CD4-positive, CD25-positive, alpha-beta regulatory T cell (primary cell): ENCODE results near the gene DAPL1. TPM values are rescaled to one million over a fixed set of nuclear protein-coding genes. Genes with fewer than 3 reads are reported as not detected.

ENCODE experiments used
- ATAC-seq, 2 donors: fragments of 150-1000 bp; cut with Tn5 transposase; one replicate each; pipeline ENCODE4 v1.10.0; 2021; ENCODE audit warnings: low read depth in 2 of 2, moderate number of reproducible peaks in 2 of 2, moderate library complexity in 1 of 2
- DNase-seq, 3 donors: peaks; one replicate each; pipeline versions ENCODE4 v3.0.0 to v3.0.0-alpha.2; 2012 to 2022; ENCODE audit warnings: mixed read lengths in 1 of 3
- H3K27ac ChIP-seq: one replicate; pipeline ENCODE4 v1.7.0; 2013; ENCODE audit warnings: mild to moderate bottlenecking, low read length; ENCODE audit not compliant: insufficient read depth, poor library complexity, severe bottlenecking
- H3K27me3 ChIP-seq: one replicate; pipeline ENCODE4 v1.7.0; 2013; ENCODE audit warnings: low read length; ENCODE audit not compliant: control insufficient read depth, insufficient read depth
- H3K36me3 ChIP-seq: one replicate; pipeline ENCODE4 v1.7.0; 2013; ENCODE audit warnings: mild to moderate bottlenecking, low read length, moderate library complexity; ENCODE audit not compliant: control insufficient read depth, insufficient read depth
- H3K4me1 ChIP-seq: 2 replicates; pipeline ENCODE4 v1.7.0; 2013; ENCODE audit warnings: mild to moderate bottlenecking, low read length; ENCODE audit not compliant: insufficient read depth, control insufficient read depth, poor library complexity, severe bottlenecking
- H3K4me3 ChIP-seq: one replicate; pipeline ENCODE4 v1.7.0; 2013; ENCODE audit warnings: low read depth, mild to moderate bottlenecking, low read length, moderate library complexity
- H3K9me3 ChIP-seq, 2 experiments: 1 replicate in 1 of 2; 2 replicates in 1 of 2; pipeline ENCODE4 v1.7.0; 2013; ENCODE audit warnings: low read length in 2 of 2, mild to moderate bottlenecking in 1 of 2, moderate library complexity in 1 of 2; ENCODE audit not compliant: control insufficient read depth in 2 of 2
- H3K27ac Mint-ChIP-seq, 3 donors: one replicate each; pipeline ENCODE4 v1.8.0; 2020 to 2022; ENCODE audit warnings: mild to moderate bottlenecking in 3 of 3, mixed read lengths in 3 of 3, moderate library complexity in 2 of 3
- H3K27me3 Mint-ChIP-seq: one replicate; pipeline ENCODE4 v1.8.0; 2022; ENCODE audit warnings: mild to moderate bottlenecking, mixed read lengths
- H3K36me3 Mint-ChIP-seq: one replicate; pipeline ENCODE4 v1.8.0; 2020; ENCODE audit warnings: mixed read lengths
- H3K4me1 Mint-ChIP-seq, 4 donors: one replicate each; pipeline ENCODE4 v1.8.0; 2020 to 2022; ENCODE audit warnings: mixed read lengths in 4 of 4, mild to moderate bottlenecking in 1 of 4
- H3K4me3 Mint-ChIP-seq, 4 donors: one replicate each; pipeline ENCODE4 v1.8.0; 2020 to 2022; ENCODE audit warnings: mild to moderate bottlenecking in 4 of 4, mixed read lengths in 4 of 4, moderate library complexity in 3 of 4
- H3K9me3 Mint-ChIP-seq, 7 donors: one replicate each; pipeline ENCODE4 v1.8.0; 2020 to 2022; ENCODE audit warnings: mixed read lengths in 7 of 7, mild to moderate bottlenecking in 3 of 7, moderate library complexity in 2 of 7
- polyA plus RNA-seq, 4 donors: library from polyadenylated mRNA; unstranded; fragments of 300-500 nt; fragmentation: Illumina TruSeq; gene quantifications; one replicate each; pipeline ENCODE4 v1.2.3, GENCODE V29; 2021
- total RNA-seq: library from RNA; stranded (reverse); gene quantifications from one replicate; pipeline ENCODE4 v1.2.3, GENCODE V29; 2022

DAPL1 gene
- total and polyA plus RNA-seq, 5 donors from 2014 or later = not detected

DNA sequence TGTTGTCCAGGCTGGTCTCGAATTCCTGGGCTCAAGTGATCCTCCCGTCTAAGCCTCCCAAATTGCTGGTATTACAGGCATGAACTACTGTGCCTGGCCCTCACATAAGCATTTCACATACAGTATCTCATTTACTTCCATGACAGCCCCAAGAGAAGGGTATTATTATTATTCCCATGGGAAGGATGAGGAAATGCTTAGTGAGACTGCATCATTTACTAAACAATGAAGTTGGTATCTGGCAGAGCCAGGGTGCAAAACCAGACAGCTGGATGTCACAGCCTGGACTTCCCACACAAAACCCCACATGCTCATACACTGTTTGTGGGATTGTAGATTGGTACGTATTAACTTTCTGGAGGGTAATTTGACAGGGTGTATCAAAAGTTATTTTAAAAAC is 29.9 kb downstream of the DAPL1 start:
- Histone ChIP-seq H3K4me1 (no peaks in the 10 kb centered on the region), H3K9me3 (no peaks in the 10 kb centered on the region), H3K36me3 (no peaks in the 10 kb centered on the region), H3K27ac (no peak overlapping the region), H3K27me3 (no peaks in the 10 kb centered on the region), H3K4me3 (no peak overlapping the region)
- DNase-seq (no peak), ATAC-seq (no peak)
- Mint-ChIP-seq H3K36me3 (no peaks in the 10 kb centered on the region), H3K27me3 (peaks cover 5% of the 10 kb centered on the region), H3K4me1 (peaks cover 0 to 5% (median 0%) of the 10 kb centered on the region in 4 donors), H3K4me3 (no peak overlapping the region), H3K9me3 (peaks cover 0 to 5% (median 0%) of the 10 kb centered on the region in 7 donors), H3K27ac (no peak overlapping the region)

GRCh38 chr2:158826965-158827364 is 31.8 kb downstream of the DAPL1 start:
- H3K27me3 ChIP-seq = no peaks in the 10 kb centered on the region
- no peaks in the 10 kb centered on the region for H3K4me1 ChIP-seq
- no peak overlapping the region for H3K27ac ChIP-seq
- H3K4me1 Mint-ChIP-seq = peaks cover 0 to 5% (median 0%) of the 10 kb centered on the region in 4 donors
- H3K4me3 ChIP-seq = no peak overlapping the region
- no peaks in the 10 kb centered on the region for H3K9me3 ChIP-seq
- no peaks in the 10 kb centered on the region for H3K36me3 ChIP-seq
- no peak overlapping the region for H3K27ac Mint-ChIP-seq
- H3K27me3 Mint-ChIP-seq = peaks cover 5% of the 10 kb centered on the region
- peaks cover 0 to 5% (median 0%) of the 10 kb centered on the region in 7 donors for H3K9me3 Mint-ChIP-seq
- DNase-seq = no peak
- H3K36me3 Mint-ChIP-seq = no peaks in the 10 kb centered on the region
- no peak overlapping the region for H3K4me3 Mint-ChIP-seq
- ATAC-seq = no peak

- peaks cover 5% of the 10 kb centered on the region for H3K27me3 Mint-ChIP-seq
- H3K27ac Mint-ChIP-seq = no peak overlapping the region
- no peaks in the 10 kb centered on the region for H3K27me3 ChIP-seq
- no peaks in the 10 kb centered on the region for H3K36me3 ChIP-seq
- H3K4me1 ChIP-seq = no peaks in the 10 kb centered on the region
- ATAC-seq = no peak
- H3K27ac ChIP-seq = no peak overlapping the region
- H3K36me3 Mint-ChIP-seq = no peaks in the 10 kb centered on the region
- H3K4me3 Mint-ChIP-seq = no peak overlapping the region
- no peaks in the 10 kb centered on the region for H3K9me3 ChIP-seq
- DNase-seq = no peak
- H3K4me3 ChIP-seq = no peak overlapping the region
- peaks cover 0 to 5% (median 0%) of the 10 kb centered on the region in 7 donors for H3K9me3 Mint-ChIP-seq
- peaks cover 0 to 5% (median 0%) of the 10 kb centered on the region in 4 donors for H3K4me1 Mint-ChIP-seq
Observed at GRCh38 chr2:158828378-158829164, 33.5 kb downstream of the DAPL1 start.

DNA sequence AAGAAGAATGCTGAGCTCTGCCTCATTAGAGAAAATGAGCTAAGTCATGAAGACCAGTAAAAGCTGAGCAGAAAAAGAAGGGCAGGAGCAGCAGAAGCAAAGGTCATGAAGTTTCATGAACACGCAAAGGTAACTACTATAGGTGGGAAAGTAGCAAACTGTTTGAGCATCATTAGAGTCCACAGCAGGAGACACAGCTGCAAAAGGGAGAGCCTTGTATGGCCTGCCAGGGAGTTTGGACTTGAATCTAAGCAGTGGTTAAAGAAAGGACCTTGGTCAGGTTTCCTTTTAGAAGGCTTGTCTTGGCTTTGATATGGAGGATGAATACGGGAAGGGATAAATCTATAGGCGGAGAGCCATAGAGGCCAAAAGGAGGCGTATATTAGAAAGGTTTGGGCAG is 34.0 kb downstream of the DAPL1 start:
- DNase-seq = no peak
- ATAC-seq = no peak
- no peaks in the 10 kb centered on the region for H3K9me3 ChIP-seq
- H3K27me3 ChIP-seq = no peaks in the 10 kb centered on the region
- H3K27ac ChIP-seq = no peak overlapping the region
- H3K4me3 ChIP-seq = no peak overlapping the region
- H3K36me3 ChIP-seq = no peaks in the 10 kb centered on the region
- H3K9me3 Mint-ChIP-seq = peaks cover 0 to 5% (median 0%) of the 10 kb centered on the region in 7 donors
- no peak overlapping the region for H3K4me3 Mint-ChIP-seq
- H3K27me3 Mint-ChIP-seq = peaks cover 5% of the 10 kb centered on the region
- H3K27ac Mint-ChIP-seq = no peak overlapping the region
- no peaks in the 10 kb centered on the region for H3K4me1 ChIP-seq
- H3K36me3 Mint-ChIP-seq = no peaks in the 10 kb centered on the region
- H3K4me1 Mint-ChIP-seq = peaks cover 0 to 5% (median 0%) of the 10 kb centered on the region in 4 donors

DNA sequence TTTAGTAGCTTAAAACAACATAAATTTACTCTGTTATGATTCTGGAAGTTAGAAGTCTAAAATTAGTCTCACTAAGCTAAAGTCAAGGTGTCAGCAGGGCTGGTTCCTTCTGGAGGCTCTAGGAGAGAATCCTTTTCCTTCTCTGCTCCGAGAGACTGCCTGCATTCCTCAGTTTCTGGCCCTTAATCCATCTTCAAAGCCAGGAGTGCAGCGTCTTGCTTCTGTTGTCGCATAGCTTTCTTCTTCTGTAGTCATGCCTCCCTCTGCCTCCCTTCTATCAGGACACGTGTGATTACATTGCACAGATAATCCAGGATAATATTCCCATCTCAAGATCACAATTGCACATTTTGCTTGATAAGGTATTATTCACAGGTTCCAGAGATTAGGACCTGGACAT is 35.1 kb downstream of the DAPL1 start:
- peaks cover 0 to 5% (median 0%) of the 10 kb centered on the region in 7 donors for H3K9me3 Mint-ChIP-seq
- Histone ChIP-seq H3K36me3 (no peaks in the 10 kb centered on the region), H3K27ac (no peak overlapping the region), H3K4me3 (no peak overlapping the region), H3K9me3 (no peaks in the 10 kb centered on the region), H3K4me1 (no peaks in the 10 kb centered on the region), H3K27me3 (no peaks in the 10 kb centered on the region)
- peaks cover 0 to 5% (median 0%) of the 10 kb centered on the region in 4 donors for H3K4me1 Mint-ChIP-seq
- ATAC-seq = no peak
- H3K4me3 Mint-ChIP-seq = no peak overlapping the region
- no peak overlapping the region for H3K27ac Mint-ChIP-seq
- peaks cover 5% of the 10 kb centered on the region for H3K27me3 Mint-ChIP-seq
- no peaks in the 10 kb centered on the region for H3K36me3 Mint-ChIP-seq
- no peak for DNase-seq

DNA sequence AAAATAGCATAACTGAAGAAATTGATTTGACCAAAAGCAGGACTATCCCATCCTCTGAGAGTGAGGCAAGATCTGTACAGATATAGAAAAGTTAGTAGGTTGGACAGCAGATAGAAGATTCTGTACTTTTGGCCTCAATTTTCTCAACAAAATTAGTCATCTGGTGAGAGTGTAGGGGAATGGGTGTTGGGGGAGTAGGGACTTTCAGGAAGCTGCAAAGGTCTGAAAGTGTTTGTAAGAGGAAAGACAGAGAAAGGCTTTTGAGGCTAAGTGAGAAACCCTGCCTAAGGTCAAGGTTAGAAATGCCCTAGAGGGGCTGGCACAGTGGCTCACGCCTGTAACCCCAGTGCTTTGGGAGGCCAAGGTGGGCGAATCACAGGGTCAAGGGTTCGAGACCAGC is 40.3 kb downstream of the DAPL1 start:
- no peak for DNase-seq
- Histone ChIP-seq H3K36me3 (no peaks in the 10 kb centered on the region), H3K9me3 (no peaks in the 10 kb centered on the region), H3K27ac (no peak overlapping the region), H3K27me3 (no peaks in the 10 kb centered on the region), H3K4me3 (no peak overlapping the region), H3K4me1 (no peaks in the 10 kb centered on the region)
- Mint-ChIP-seq H3K27ac (no peak overlapping the region), H3K36me3 (no peaks in the 10 kb centered on the region), H3K4me1 (no peaks in the 10 kb centered on the region), H3K9me3 (peaks cover 0 to 4% (median 0%) of the 10 kb centered on the region in 7 donors), H3K4me3 (no peak overlapping the region), H3K27me3 (no peaks in the 10 kb centered on the region)
- no peak for ATAC-seq

- H3K27me3 Mint-ChIP-seq = no peaks in the 10 kb centered on the region
- no peaks in the 10 kb centered on the region for H3K36me3 ChIP-seq
- no peak overlapping the region for H3K4me3 ChIP-seq
- H3K27ac ChIP-seq = no peak overlapping the region
- no peaks in the 10 kb centered on the region for H3K27me3 ChIP-seq
- no peaks in the 10 kb centered on the region for H3K4me1 Mint-ChIP-seq
- ATAC-seq (no peak), DNase-seq (no peak)
- H3K27ac Mint-ChIP-seq = peak overlapping the region in 1 of 3 donors; percentile 66
- no peaks in the 10 kb centered on the region for H3K36me3 Mint-ChIP-seq
- no peaks in the 10 kb centered on the region for H3K4me1 ChIP-seq
- no peaks in the 10 kb centered on the region for H3K9me3 ChIP-seq
- H3K9me3 Mint-ChIP-seq = peaks cover 0 to 4% (median 0%) of the 10 kb centered on the region in 7 donors
- H3K4me3 Mint-ChIP-seq = no peak overlapping the region
Observed at GRCh38 chr2:158837645-158838044, 42.5 kb downstream of the DAPL1 start.

DNA sequence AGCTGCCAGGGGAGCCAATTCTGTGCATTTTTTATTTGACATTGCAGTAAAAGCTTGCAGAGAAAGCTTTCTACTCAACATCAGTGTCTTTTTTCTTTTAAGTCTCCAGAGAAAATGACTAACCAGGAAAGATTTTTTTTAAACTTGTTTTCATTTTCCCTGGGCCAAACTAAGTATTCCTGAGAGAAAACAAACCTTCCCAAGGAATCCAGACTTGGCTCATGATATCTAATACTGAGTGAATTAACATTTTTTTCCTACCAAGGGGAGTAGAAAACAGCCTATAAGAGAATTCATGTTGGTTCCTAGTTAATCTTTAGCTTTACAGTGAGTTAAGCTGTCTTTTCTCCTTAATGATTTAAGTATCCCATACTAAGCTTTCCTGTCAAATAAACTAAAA is 46.7 kb downstream of the DAPL1 start:
- no peak overlapping the region for H3K27ac ChIP-seq
- H3K9me3 ChIP-seq = no peaks in the 10 kb centered on the region
- Mint-ChIP-seq H3K27me3 (no peaks in the 10 kb centered on the region), H3K4me3 (no peak overlapping the region), H3K9me3 (peaks cover 0 to 2% (median 0%) of the 10 kb centered on the region in 7 donors), H3K36me3 (no peaks in the 10 kb centered on the region), H3K4me1 (no peaks in the 10 kb centered on the region), H3K27ac (no peak overlapping the region)
- no peak overlapping the region for H3K4me3 ChIP-seq
- H3K4me1 ChIP-seq = no peaks in the 10 kb centered on the region
- DNase-seq = no peak
- no peaks in the 10 kb centered on the region for H3K27me3 ChIP-seq
- no peaks in the 10 kb centered on the region for H3K36me3 ChIP-seq
- ATAC-seq = no peak
